HL-60 (cell line): Measurements from ENCODE around the gene SLC24A3.
A peak's percentile ranks its signal among the peaks of the same experiment; 100 is the strongest.

Source experiments
- DNase-seq, 2 experiments: peaks; one replicate each; pipeline ENCODE4 v3.0.0-alpha.2; 2010 to 2020; ENCODE audit warnings: low read depth in 1 of 2, low spot score in 1 of 2
- H3K27ac ChIP-seq: fragments of 250-450 bp; sonication (Bioruptor Pico); replicated peaks from 2 replicates; pipeline ENCODE4 v1.5.1; 2020; ENCODE audit warnings: mild to moderate bottlenecking, moderate library complexity
- H3K27me3 ChIP-seq: fragments of 250-450 bp; sonication (Bioruptor Pico); 2 replicates; pipeline ENCODE4 v1.5.1; 2021; ENCODE audit warnings: mild to moderate bottlenecking, moderate library complexity; ENCODE audit not compliant: insufficient read depth, poor library complexity, severe bottlenecking
- H3K4me3 ChIP-seq: replicated peaks from 2 replicates; pipeline ENCODE4 v1.5.1; 2011; ENCODE audit warnings: mild to moderate bottlenecking, control low read depth, low read length; ENCODE audit not compliant: insufficient read depth
- CTCF ChIP-seq: IDR thresholded peaks from one replicate; pipeline ENCODE4 v1.5.1; 2011; ENCODE audit warnings: low read length, control low read depth, inconsistent platforms; ENCODE audit not compliant: insufficient read depth
- GABPA ChIP-seq: IDR thresholded peaks from 2 replicates; pipeline ENCODE4 v1.6.1; 2012; ENCODE audit warnings: low read depth
- POLR2AphosphoS5 ChIP-seq: IDR thresholded peaks from 2 replicates; pipeline ENCODE4 v1.6.1; 2012; ENCODE audit warnings: low read depth
- REST ChIP-seq: IDR thresholded peaks from 2 replicates; pipeline ENCODE4 v1.6.1; 2012; ENCODE audit warnings: low read depth; ENCODE audit not compliant: insufficient replicate concordance
- SPI1 ChIP-seq: IDR thresholded peaks from 2 replicates; pipeline ENCODE4 v1.6.1; 2012; ENCODE audit warnings: low read depth, mild to moderate bottlenecking, borderline replicate concordance

Gene SLC24A3

GRCh38 chr20:19210391-19211155 lies 1.9 kb upstream of the SLC24A3 start:
- Histone ChIP-seq H3K27me3 (peaks cover 34% of the 10 kb centered on the region), H3K27ac (no peak overlapping the region), H3K4me3 (no peak overlapping the region)
- TF ChIP-seq SPI1: no peak
- TF ChIP-seq REST: no peak
- no peak for DNase-seq

GRCh38 chr20:19211252-19211651 lies 1.2 kb upstream of the SLC24A3 start:
- Histone ChIP-seq H3K27me3 (peaks cover 34% of the 10 kb centered on the region), H3K27ac (no peak overlapping the region), H3K4me3 (no peak overlapping the region)

GRCh38 chr20:19211661-19212468 lies 577 bp upstream of the SLC24A3 start:
- Histone ChIP-seq H3K27ac (no peak overlapping the region), H3K27me3 (peaks cover 34% of the 10 kb centered on the region), H3K4me3 (0 out of 2 replicates have a peak overlapping the region, but pooled peaks have one; percentile 33)
- TF ChIP-seq CTCF: no peak
- no peak for TF ChIP-seq REST
- no peak for TF ChIP-seq GABPA
- TF ChIP-seq SPI1: no peak
- DNase-seq: no peak

More at GRCh38 chr20:19211252-19211651, 1.2 kb upstream of the SLC24A3 start:
- DNase-seq: no peak
- no peak for TF ChIP-seq POLR2AphosphoS5
- no peak for TF ChIP-seq SPI1
- TF ChIP-seq CTCF: no peak
- TF ChIP-seq GABPA: no peak
- TF ChIP-seq REST: no peak
